Measurements from ENCODE around the gene POLR1E.

DNA sequence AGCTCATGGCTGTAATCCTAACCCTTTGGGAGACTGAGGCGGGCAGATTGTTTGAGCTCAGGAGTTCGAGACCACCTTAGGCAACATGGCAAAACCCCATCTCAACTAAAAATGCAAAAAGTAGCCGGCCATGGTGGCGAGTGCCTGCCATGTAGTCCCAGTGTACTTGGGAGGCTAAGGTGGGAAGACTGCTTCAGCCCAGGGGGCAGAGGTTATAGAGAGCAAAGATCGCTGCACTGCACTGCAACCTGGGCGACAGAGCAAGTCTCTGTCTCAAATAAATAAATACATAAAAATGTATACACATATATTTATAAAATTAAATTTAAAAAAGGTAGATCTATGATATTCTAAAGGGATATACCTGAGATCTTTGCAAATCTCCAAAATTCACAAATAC is 39.9 kb upstream of the POLR1E start:
- TF ChIP-seq, protein P1, sequence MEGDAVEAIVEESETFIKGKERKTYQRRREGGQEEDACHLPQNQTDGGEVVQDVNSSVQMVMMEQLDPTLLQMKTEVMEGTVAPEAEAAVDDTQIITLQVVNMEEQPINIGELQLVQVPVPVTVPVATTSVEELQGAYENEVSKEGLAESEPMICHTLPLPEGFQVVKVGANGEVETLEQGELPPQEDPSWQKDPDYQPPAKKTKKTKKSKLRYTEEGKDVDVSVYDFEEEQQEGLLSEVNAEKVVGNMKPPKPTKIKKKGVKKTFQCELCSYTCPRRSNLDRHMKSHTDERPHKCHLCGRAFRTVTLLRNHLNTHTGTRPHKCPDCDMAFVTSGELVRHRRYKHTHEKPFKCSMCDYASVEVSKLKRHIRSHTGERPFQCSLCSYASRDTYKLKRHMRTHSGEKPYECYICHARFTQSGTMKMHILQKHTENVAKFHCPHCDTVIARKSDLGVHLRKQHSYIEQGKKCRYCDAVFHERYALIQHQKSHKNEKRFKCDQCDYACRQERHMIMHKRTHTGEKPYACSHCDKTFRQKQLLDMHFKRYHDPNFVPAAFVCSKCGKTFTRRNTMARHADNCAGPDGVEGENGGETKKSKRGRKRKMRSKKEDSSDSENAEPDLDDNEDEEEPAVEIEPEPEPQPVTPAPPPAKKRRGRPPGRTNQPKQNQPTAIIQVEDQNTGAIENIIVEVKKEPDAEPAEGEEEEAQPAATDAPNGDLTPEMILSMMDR (IDR thresholded peaks at IDR 0.05 in 4 of 5, conservative IDR thresholded peaks at IDR 0.05 in 1 of 5): no peak
- TF ChIP-seq POLR2A (IDR thresholded peaks at IDR 0.05): no peak
